Measurements from ENCODE around the gene GIN1. TPM values are rescaled to one million over a fixed set of nuclear protein-coding genes. Genes with fewer than 3 reads are reported as not detected.

Gene GIN1
- total RNA-seq, 1 experiment from 2014 or later: 5.7 TPM

DNA sequence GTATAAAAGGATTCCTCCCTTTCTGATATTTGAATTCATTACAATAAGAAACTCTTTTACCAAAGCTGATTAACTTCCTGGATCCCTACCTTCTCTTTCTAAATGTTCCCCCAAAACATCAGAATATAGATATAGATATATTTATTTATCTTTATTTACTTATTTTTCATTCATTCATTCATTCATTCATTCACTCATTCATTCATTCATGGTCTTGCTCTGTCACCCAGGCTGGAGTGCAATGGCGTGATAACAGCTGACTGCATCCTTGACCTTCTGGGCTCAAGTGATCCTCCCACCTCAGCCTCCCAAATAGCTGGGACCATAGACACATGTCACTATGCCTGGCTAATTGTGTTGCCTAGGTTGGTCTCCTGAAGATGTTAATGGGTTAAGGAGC, 30.7 kb downstream of the GIN1 start:
- TF ChIP-seq ZNF232 (CRISPR knock-in tag; IDR thresholded peaks at IDR 0.05) (no peak), ZNF423 (CRISPR knock-in tag; IDR thresholded peaks at IDR 0.05) (no peak), SOX15 (CRISPR knock-in tag; IDR thresholded peaks at IDR 0.05) (no peak), JAZF1 (CRISPR knock-in tag; IDR thresholded peaks at IDR 0.05) (no peak), IRF2 (CRISPR knock-in tag; IDR thresholded peaks at IDR 0.05; ENCODE audit: borderline replicate concordance, low read depth) (no peak), FOXK1 (CRISPR knock-in tag; IDR thresholded peaks at IDR 0.05) (no peak), NFATC4 (CRISPR knock-in tag; IDR thresholded peaks at IDR 0.05) (no peak), ESRRA (CRISPR knock-in tag; IDR thresholded peaks at IDR 0.05; ENCODE audit: borderline replicate concordance) (no peak), FOXP1 (CRISPR knock-in tag; IDR thresholded peaks at IDR 0.05; ENCODE audit: borderline replicate concordance) (no peak), KAT7 (CRISPR knock-in tag; IDR thresholded peaks at IDR 0.05; ENCODE audit: borderline replicate concordance) (no peak), NFE2L1 (CRISPR knock-in tag; IDR thresholded peaks at IDR 0.05) (no peak)
- TF ChIP-seq, protein P1, sequence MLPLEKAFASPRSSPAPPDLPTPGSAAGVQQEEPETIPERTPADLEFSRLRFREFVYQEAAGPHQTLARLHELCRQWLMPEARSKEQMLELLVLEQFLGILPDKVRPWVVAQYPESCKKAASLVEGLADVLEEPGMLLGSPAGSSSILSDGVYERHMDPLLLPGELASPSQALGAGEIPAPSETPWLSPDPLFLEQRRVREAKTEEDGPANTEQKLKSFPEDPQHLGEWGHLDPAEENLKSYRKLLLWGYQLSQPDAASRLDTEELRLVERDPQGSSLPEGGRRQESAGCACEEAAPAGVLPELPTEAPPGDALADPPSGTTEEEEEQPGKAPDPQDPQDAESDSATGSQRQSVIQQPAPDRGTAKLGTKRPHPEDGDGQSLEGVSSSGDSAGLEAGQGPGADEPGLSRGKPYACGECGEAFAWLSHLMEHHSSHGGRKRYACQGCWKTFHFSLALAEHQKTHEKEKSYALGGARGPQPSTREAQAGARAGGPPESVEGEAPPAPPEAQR (CRISPR knock-in tag; IDR thresholded peaks at IDR 0.05): no peak
- TF ChIP-seq, protein P2, sequence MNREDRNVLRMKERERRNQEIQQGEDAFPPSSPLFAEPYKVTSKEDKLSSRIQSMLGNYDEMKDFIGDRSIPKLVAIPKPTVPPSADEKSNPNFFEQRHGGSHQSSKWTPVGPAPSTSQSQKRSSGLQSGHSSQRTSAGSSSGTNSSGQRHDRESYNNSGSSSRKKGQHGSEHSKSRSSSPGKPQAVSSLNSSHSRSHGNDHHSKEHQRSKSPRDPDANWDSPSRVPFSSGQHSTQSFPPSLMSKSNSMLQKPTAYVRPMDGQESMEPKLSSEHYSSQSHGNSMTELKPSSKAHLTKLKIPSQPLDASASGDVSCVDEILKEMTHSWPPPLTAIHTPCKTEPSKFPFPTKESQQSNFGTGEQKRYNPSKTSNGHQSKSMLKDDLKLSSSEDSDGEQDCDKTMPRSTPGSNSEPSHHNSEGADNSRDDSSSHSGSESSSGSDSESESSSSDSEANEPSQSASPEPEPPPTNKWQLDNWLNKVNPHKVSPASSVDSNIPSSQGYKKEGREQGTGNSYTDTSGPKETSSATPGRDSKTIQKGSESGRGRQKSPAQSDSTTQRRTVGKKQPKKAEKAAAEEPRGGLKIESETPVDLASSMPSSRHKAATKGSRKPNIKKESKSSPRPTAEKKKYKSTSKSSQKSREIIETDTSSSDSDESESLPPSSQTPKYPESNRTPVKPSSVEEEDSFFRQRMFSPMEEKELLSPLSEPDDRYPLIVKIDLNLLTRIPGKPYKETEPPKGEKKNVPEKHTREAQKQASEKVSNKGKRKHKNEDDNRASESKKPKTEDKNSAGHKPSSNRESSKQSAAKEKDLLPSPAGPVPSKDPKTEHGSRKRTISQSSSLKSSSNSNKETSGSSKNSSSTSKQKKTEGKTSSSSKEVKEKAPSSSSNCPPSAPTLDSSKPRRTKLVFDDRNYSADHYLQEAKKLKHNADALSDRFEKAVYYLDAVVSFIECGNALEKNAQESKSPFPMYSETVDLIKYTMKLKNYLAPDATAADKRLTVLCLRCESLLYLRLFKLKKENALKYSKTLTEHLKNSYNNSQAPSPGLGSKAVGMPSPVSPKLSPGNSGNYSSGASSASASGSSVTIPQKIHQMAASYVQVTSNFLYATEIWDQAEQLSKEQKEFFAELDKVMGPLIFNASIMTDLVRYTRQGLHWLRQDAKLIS (CRISPR knock-in tag; IDR thresholded peaks at IDR 0.05; ENCODE audit: borderline replicate concordance): no peak
- TF ChIP-seq, protein P3, sequence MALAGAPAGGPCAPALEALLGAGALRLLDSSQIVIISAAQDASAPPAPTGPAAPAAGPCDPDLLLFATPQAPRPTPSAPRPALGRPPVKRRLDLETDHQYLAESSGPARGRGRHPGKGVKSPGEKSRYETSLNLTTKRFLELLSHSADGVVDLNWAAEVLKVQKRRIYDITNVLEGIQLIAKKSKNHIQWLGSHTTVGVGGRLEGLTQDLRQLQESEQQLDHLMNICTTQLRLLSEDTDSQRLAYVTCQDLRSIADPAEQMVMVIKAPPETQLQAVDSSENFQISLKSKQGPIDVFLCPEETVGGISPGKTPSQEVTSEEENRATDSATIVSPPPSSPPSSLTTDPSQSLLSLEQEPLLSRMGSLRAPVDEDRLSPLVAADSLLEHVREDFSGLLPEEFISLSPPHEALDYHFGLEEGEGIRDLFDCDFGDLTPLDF (CRISPR knock-in tag; IDR thresholded peaks at IDR 0.05): no peak
- TF ChIP-seq, protein P4, sequence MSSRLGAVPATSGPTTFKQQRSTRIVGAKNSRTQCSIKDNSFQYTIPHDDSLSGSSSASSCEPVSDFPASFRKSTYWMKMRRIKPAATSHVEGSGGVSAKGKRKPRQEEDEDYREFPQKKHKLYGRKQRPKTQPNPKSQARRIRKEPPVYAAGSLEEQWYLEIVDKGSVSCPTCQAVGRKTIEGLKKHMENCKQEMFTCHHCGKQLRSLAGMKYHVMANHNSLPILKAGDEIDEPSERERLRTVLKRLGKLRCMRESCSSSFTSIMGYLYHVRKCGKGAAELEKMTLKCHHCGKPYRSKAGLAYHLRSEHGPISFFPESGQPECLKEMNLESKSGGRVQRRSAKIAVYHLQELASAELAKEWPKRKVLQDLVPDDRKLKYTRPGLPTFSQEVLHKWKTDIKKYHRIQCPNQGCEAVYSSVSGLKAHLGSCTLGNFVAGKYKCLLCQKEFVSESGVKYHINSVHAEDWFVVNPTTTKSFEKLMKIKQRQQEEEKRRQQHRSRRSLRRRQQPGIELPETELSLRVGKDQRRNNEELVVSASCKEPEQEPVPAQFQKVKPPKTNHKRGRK (CRISPR knock-in tag; IDR thresholded peaks at IDR 0.05; ENCODE audit: borderline replicate concordance): no peak
- TF ChIP-seq, protein P5, sequence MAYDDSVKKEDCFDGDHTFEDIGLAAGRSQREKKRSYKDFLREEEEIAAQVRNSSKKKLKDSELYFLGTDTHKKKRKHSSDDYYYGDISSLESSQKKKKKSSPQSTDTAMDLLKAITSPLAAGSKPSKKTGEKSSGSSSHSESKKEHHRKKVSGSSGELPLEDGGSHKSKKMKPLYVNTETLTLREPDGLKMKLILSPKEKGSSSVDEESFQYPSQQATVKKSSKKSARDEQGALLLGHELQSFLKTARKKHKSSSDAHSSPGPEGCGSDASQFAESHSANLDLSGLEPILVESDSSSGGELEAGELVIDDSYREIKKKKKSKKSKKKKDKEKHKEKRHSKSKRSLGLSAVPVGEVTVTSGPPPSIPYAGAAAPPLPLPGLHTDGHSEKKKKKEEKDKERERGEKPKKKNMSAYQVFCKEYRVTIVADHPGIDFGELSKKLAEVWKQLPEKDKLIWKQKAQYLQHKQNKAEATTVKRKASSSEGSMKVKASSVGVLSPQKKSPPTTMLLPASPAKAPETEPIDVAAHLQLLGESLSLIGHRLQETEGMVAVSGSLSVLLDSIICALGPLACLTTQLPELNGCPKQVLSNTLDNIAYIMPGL (CRISPR knock-in tag; IDR thresholded peaks at IDR 0.05): no peak
- TF ChIP-seq, protein P6, sequence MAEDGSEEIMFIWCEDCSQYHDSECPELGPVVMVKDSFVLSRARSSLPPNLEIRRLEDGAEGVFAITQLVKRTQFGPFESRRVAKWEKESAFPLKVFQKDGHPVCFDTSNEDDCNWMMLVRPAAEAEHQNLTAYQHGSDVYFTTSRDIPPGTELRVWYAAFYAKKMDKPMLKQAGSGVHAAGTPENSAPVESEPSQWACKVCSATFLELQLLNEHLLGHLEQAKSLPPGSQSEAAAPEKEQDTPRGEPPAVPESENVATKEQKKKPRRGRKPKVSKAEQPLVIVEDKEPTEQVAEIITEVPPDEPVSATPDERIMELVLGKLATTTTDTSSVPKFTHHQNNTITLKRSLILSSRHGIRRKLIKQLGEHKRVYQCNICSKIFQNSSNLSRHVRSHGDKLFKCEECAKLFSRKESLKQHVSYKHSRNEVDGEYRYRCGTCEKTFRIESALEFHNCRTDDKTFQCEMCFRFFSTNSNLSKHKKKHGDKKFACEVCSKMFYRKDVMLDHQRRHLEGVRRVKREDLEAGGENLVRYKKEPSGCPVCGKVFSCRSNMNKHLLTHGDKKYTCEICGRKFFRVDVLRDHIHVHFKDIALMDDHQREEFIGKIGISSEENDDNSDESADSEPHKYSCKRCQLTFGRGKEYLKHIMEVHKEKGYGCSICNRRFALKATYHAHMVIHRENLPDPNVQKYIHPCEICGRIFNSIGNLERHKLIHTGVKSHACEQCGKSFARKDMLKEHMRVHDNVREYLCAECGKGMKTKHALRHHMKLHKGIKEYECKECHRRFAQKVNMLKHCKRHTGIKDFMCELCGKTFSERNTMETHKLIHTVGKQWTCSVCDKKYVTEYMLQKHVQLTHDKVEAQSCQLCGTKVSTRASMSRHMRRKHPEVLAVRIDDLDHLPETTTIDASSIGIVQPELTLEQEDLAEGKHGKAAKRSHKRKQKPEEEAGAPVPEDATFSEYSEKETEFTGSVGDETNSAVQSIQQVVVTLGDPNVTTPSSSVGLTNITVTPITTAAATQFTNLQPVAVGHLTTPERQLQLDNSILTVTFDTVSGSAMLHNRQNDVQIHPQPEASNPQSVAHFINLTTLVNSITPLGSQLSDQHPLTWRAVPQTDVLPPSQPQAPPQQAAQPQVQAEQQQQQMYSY (CRISPR knock-in tag; IDR thresholded peaks at IDR 0.05): no peak
- TF ChIP-seq, protein P7, sequence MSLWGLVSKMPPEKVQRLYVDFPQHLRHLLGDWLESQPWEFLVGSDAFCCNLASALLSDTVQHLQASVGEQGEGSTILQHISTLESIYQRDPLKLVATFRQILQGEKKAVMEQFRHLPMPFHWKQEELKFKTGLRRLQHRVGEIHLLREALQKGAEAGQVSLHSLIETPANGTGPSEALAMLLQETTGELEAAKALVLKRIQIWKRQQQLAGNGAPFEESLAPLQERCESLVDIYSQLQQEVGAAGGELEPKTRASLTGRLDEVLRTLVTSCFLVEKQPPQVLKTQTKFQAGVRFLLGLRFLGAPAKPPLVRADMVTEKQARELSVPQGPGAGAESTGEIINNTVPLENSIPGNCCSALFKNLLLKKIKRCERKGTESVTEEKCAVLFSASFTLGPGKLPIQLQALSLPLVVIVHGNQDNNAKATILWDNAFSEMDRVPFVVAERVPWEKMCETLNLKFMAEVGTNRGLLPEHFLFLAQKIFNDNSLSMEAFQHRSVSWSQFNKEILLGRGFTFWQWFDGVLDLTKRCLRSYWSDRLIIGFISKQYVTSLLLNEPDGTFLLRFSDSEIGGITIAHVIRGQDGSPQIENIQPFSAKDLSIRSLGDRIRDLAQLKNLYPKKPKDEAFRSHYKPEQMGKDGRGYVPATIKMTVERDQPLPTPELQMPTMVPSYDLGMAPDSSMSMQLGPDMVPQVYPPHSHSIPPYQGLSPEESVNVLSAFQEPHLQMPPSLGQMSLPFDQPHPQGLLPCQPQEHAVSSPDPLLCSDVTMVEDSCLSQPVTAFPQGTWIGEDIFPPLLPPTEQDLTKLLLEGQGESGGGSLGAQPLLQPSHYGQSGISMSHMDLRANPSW (CRISPR knock-in tag; conservative IDR thresholded peaks at IDR 0.05; ENCODE audit: low read depth): no peak
- TF ChIP-seq, protein P8, sequence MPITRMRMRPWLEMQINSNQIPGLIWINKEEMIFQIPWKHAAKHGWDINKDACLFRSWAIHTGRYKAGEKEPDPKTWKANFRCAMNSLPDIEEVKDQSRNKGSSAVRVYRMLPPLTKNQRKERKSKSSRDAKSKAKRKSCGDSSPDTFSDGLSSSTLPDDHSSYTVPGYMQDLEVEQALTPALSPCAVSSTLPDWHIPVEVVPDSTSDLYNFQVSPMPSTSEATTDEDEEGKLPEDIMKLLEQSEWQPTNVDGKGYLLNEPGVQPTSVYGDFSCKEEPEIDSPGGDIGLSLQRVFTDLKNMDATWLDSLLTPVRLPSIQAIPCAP (CRISPR knock-in tag; IDR thresholded peaks at IDR 0.05): no peak
- Mint-ChIP-seq H3K4me3 (no peak overlapping the region), H3K27ac (no peak overlapping the region), H3K4me1 (no peaks in the 10 kb centered on the region), H3K9me3 (peaks cover 6% of the 10 kb centered on the region), H3K27me3 (ENCODE audit: low read depth) (no peaks in the 10 kb centered on the region), H3K36me3 (peaks cover 24% of the 10 kb centered on the region)
- ATAC-seq (no peak), DNase-seq (ENCODE audit: low spot score) (no peak)
- ChIA-PET CTCF (no interaction called here), POLR2A (no interaction called here)
